Measurements from ENCODE around the gene ZNF69. TPM values are rescaled to one million over a fixed set of nuclear protein-coding genes. Genes with fewer than 3 reads are reported as not detected.

ZNF69 gene
- total and polyA plus RNA-seq, 2 of the 13 experiments (the other 11 are each of a cell fraction or from before 2014, with no cell fraction given), result 9.6 to 21.0 TPM

GRCh38 chr19:11848594-11849469, 38.8 kb upstream of the ZNF69 start, which contains the start of gene ZNF439 (continued):
- TF ChIP-seq NR2C2 (CRISPR knock-in tag; IDR thresholded peaks at IDR 0.05; ENCODE audit: borderline replicate concordance) (no peak), TARDBP (CRISPR knock-in tag; IDR thresholded peaks at IDR 0.05) (no peak), ELF3 (CRISPR knock-in tag; IDR thresholded peaks at IDR 0.05) (peak; percentile 48; the same call in 1 of the 2 replicates), CEBPB (IDR thresholded peaks at IDR 0.05; ENCODE audit: borderline replicate concordance, low read depth, low read length) (no peak), ASH2L (IDR thresholded peaks at IDR 0.05; ENCODE audit: insufficient read length, low read depth, low read length) (peak; percentile 49), BHLHE40 (IDR thresholded peaks at IDR 0.05; ENCODE audit: low read length) (0 out of 2 replicates have a peak, but pooled peaks have one; percentile 31), ZMYM4 (CRISPR knock-in tag; IDR thresholded peaks at IDR 0.05) (0 out of 2 replicates have a peak, but pooled peaks have one; percentile 27), LCORL (IDR thresholded peaks at IDR 0.05) (no peak), LCORL (CRISPR knock-in tag; IDR thresholded peaks at IDR 0.05) (peak; percentile 30; the same call in 1 of the 2 replicates), ZFP36L1 (CRISPR knock-in tag; IDR thresholded peaks at IDR 0.05) (no peak), ZNF335 (CRISPR knock-in tag; IDR thresholded peaks at IDR 0.05) (no peak), SOX6 (IDR thresholded peaks at IDR 0.05) (no peak), SOX6 (CRISPR knock-in tag; IDR thresholded peaks at IDR 0.05) (0 out of 2 replicates have a peak, but pooled peaks have one; percentile 25), ZBTB7B (CRISPR knock-in tag; IDR thresholded peaks at IDR 0.05) (0 out of 2 replicates have a peak, but pooled peaks have one; percentile 47), KMT2B (CRISPR knock-in tag; IDR thresholded peaks at IDR 0.05) (peak; percentile 18; the same call in 1 of the 2 replicates), ZNF224 (CRISPR knock-in tag; IDR thresholded peaks at IDR 0.05) (no peak), TAF15 (IDR thresholded peaks at IDR 0.05; ENCODE audit: low read depth, low read length, poor library complexity, severe bottlenecking) (no peak), RFX3 (CRISPR knock-in tag; IDR thresholded peaks at IDR 0.05) (no peak), UBTF (CRISPR knock-in tag; IDR thresholded peaks at IDR 0.05) (peak; percentile 12; the same call in 1 of the 2 replicates), ATAD3A (CRISPR knock-in tag; IDR thresholded peaks at IDR 0.05) (no peak), HMGXB4 (CRISPR knock-in tag; IDR thresholded peaks at IDR 0.05; ENCODE audit: borderline replicate concordance in 1 of 2, low read depth in 1 of 2) (peak in 1 of 2 experiments; percentile 70; a peak in 2 of 4 replicates), ZNF331 (CRISPR knock-in tag; IDR thresholded peaks at IDR 0.05) (0 out of 2 replicates have a peak, but pooled peaks have one; percentile 11)
- TF ChIP-seq, protein P1, sequence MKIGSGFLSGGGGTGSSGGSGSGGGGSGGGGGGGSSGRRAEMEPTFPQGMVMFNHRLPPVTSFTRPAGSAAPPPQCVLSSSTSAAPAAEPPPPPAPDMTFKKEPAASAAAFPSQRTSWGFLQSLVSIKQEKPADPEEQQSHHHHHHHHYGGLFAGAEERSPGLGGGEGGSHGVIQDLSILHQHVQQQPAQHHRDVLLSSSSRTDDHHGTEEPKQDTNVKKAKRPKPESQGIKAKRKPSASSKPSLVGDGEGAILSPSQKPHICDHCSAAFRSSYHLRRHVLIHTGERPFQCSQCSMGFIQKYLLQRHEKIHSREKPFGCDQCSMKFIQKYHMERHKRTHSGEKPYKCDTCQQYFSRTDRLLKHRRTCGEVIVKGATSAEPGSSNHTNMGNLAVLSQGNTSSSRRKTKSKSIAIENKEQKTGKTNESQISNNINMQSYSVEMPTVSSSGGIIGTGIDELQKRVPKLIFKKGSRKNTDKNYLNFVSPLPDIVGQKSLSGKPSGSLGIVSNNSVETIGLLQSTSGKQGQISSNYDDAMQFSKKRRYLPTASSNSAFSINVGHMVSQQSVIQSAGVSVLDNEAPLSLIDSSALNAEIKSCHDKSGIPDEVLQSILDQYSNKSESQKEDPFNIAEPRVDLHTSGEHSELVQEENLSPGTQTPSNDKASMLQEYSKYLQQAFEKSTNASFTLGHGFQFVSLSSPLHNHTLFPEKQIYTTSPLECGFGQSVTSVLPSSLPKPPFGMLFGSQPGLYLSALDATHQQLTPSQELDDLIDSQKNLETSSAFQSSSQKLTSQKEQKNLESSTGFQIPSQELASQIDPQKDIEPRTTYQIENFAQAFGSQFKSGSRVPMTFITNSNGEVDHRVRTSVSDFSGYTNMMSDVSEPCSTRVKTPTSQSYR (CRISPR knock-in tag; IDR thresholded peaks at IDR 0.05; ENCODE audit: borderline replicate concordance), result peak; percentile 90
